Neural progenitor cell (in vitro differentiated cells): ENCODE measurements around the gene COX8C. TPM values are rescaled to one million over a fixed set of nuclear protein-coding genes. Genes with fewer than 3 reads are reported as not detected.

Source experiments
- DNase-seq: peaks from one replicate; pipeline ENCODE4 v3.0.0-alpha.2; 2016; ENCODE audit warnings: low spot score
- H2AFZ ChIP-seq: fragments of 200-600 bp; sonication (generic); replicated peaks from 2 replicates; pipeline ENCODE4 v1.6.1; 2016; ENCODE audit warnings: antibody characterized with exemption
- H3F3A ChIP-seq: fragments of 200-600 bp; sonication (generic); 2 replicates; pipeline ENCODE4 v1.6.1; 2016; ENCODE audit warnings: antibody characterized with exemption, low read depth
- H3K27ac ChIP-seq: fragments of 200-600 bp; sonication (generic); 2 replicates; pipeline ENCODE4 v1.5.1; 2016; ENCODE audit warnings: mild to moderate bottlenecking
- H3K27me3 ChIP-seq: fragments of 200-600 bp; sonication (generic); 2 replicates; pipeline ENCODE4 v1.6.1; 2016; ENCODE audit warnings: mild to moderate bottlenecking, moderate library complexity
- H3K36me3 ChIP-seq: fragments of 200-600 bp; sonication (generic); 2 replicates; pipeline ENCODE4 v1.5.1; 2016
- H3K4me1 ChIP-seq: fragments of 200-600 bp; sonication (generic); 2 replicates; pipeline ENCODE4 v1.6.1; 2016; ENCODE audit warnings: mixed run types
- H3K4me2 ChIP-seq: fragments of 200-600 bp; sonication (generic); 2 replicates; pipeline ENCODE4 v1.6.1; 2016
- H3K4me3 ChIP-seq: fragments of 200-600 bp; sonication (generic); 2 replicates; pipeline ENCODE4 v1.5.1; 2016
- H3K79me2 ChIP-seq: fragments of 200-600 bp; sonication (generic); 2 replicates; pipeline ENCODE4 v1.6.1; 2016; ENCODE audit warnings: low read depth
- H3K9ac ChIP-seq: fragments of 200-600 bp; sonication (generic); 2 replicates; pipeline ENCODE4 v1.6.1; 2016
- H3K9me3 ChIP-seq: fragments of 200-600 bp; sonication (generic); 2 replicates; pipeline ENCODE4 v1.5.1; 2016; ENCODE audit warnings: low read depth
- H4K20me1 ChIP-seq: fragments of 200-600 bp; sonication (generic); 2 replicates; pipeline ENCODE4 v1.6.1; 2016; ENCODE audit warnings: low read depth
- H3K27ac Mint-ChIP-seq: 3 replicates; pipeline ENCODE4 v1.8.0; 2021; ENCODE audit warnings: mixed read lengths
- H3K27me3 Mint-ChIP-seq: 2 replicates; pipeline ENCODE4 v1.8.0; 2022; ENCODE audit warnings: low read depth, mild to moderate bottlenecking, inconsistent platforms, moderate library complexity, mixed read lengths; ENCODE audit not compliant: insufficient read depth
- H3K36me3 Mint-ChIP-seq: 3 replicates; pipeline ENCODE4 v1.8.0; 2021; ENCODE audit warnings: mixed read lengths
- H3K4me1 Mint-ChIP-seq: 3 replicates; pipeline ENCODE4 v1.8.0; 2021; ENCODE audit warnings: mixed read lengths
- H3K4me3 Mint-ChIP-seq: 3 replicates; pipeline ENCODE4 v1.8.0; 2021; ENCODE audit warnings: mild to moderate bottlenecking, moderate library complexity, mixed read lengths
- H3K9me3 Mint-ChIP-seq: 3 replicates; pipeline ENCODE4 v1.8.0; 2020; ENCODE audit warnings: mixed read lengths
- CTCF ChIP-seq: fragments of 200-600 bp; sonication (generic); IDR thresholded peaks from 2 replicates; pipeline ENCODE4 v1.5.1; 2017; ENCODE audit warnings: antibody characterized with exemption, mild to moderate bottlenecking
- EZH2 ChIP-seq: fragments of 200-600 bp; sonication (generic); IDR thresholded peaks from 2 replicates; pipeline ENCODE4 v1.6.1; 2017; ENCODE audit warnings: antibody characterized with exemption, mild to moderate bottlenecking, moderate library complexity
- EZH2phosphoT487 ChIP-seq: fragments of 200-600 bp; sonication (generic); IDR thresholded peaks from 2 replicates; pipeline ENCODE4 v1.6.1; 2017; ENCODE audit warnings: antibody characterized with exemption
- total RNA-seq: library from RNA; depleted of rRNA; stranded (reverse); fragments of >200 nt; gene quantifications from 2 replicates; pipeline ENCODE4 v1.2.3, GENCODE V29; 2015; ENCODE audit warnings: low replicate concordance

COX8C gene
- total RNA-seq, 1 donor from 2014 or later: not detected

GRCh38 chr14:93323600-93324174 is 23.3 kb upstream of the COX8C start:
- Histone ChIP-seq H3F3A (no peaks in the 10 kb centered on the region), H3K36me3 (no peaks in the 10 kb centered on the region), H3K79me2 (peaks cover 100% of the 10 kb centered on the region), H3K9me3 (no peaks in the 10 kb centered on the region), H4K20me1 (peaks cover 79% of the 10 kb centered on the region), H3K4me3 (no peak overlapping the region), H3K27ac (no peak overlapping the region), H3K9ac (no peak overlapping the region), H3K4me2 (no peak overlapping the region), H3K4me1 (no peaks in the 10 kb centered on the region), H3K27me3 (no peaks in the 10 kb centered on the region), H2AFZ (no peak overlapping the region)
- H3K4me1 Mint-ChIP-seq: peaks cover 15% of the 10 kb centered on the region
- peaks cover 12% of the 10 kb centered on the region for H3K36me3 Mint-ChIP-seq
- no peak overlapping the region for H3K4me3 Mint-ChIP-seq
- no peak for DNase-seq
- TF ChIP-seq EZH2phosphoT487: no peak
- no peak for TF ChIP-seq EZH2
- TF ChIP-seq CTCF: no peak
- no peak overlapping the region for H3K27ac Mint-ChIP-seq
- no peaks in the 10 kb centered on the region for H3K27me3 Mint-ChIP-seq
- no peaks in the 10 kb centered on the region for H3K9me3 Mint-ChIP-seq

GRCh38 chr14:93326196-93326595 is 20.8 kb upstream of the COX8C start:
- no peak for DNase-seq
- Histone ChIP-seq H3K4me2 (no peak overlapping the region), H3K4me3 (no peak overlapping the region), H3K79me2 (peaks cover 100% of the 10 kb centered on the region), H4K20me1 (peaks cover 79% of the 10 kb centered on the region), H3K4me1 (peaks cover 21% of the 10 kb centered on the region), H3F3A (peaks cover 13% of the 10 kb centered on the region), H3K27ac (no peak overlapping the region), H3K27me3 (no peaks in the 10 kb centered on the region), H3K9me3 (no peaks in the 10 kb centered on the region), H2AFZ (no peak overlapping the region), H3K9ac (no peak overlapping the region), H3K36me3 (no peaks in the 10 kb centered on the region)
- Mint-ChIP-seq H3K27me3 (no peaks in the 10 kb centered on the region), H3K9me3 (no peaks in the 10 kb centered on the region), H3K4me3 (no peak overlapping the region), H3K4me1 (peaks cover 11% of the 10 kb centered on the region), H3K36me3 (peaks cover 12% of the 10 kb centered on the region), H3K27ac (no peak overlapping the region)
- no peak for TF ChIP-seq CTCF

GRCh38 chr14:93328546-93328945 is 18.4 kb upstream of the COX8C start:
- TF ChIP-seq CTCF (no peak), EZH2phosphoT487 (no peak), EZH2 (no peak)
- peaks cover 92% of the 10 kb centered on the region for H3K79me2 ChIP-seq
- no peaks in the 10 kb centered on the region for H3K9me3 ChIP-seq
- no peak overlapping the region for H2AFZ ChIP-seq
- no peaks in the 10 kb centered on the region for H3K27me3 ChIP-seq
- no peaks in the 10 kb centered on the region for H3K9me3 Mint-ChIP-seq
- DNase-seq: no peak
- H3K4me3 ChIP-seq: no peak overlapping the region
- H3K36me3 Mint-ChIP-seq: peaks cover 12% of the 10 kb centered on the region
- no peak overlapping the region for H3K27ac ChIP-seq
- H3K4me1 Mint-ChIP-seq: peaks cover 19% of the 10 kb centered on the region
- no peak overlapping the region for H3K9ac ChIP-seq
- H3K4me1 ChIP-seq: peaks cover 27% of the 10 kb centered on the region
- H3K4me3 Mint-ChIP-seq: no peak overlapping the region
- peaks cover 67% of the 10 kb centered on the region for H4K20me1 ChIP-seq
- H3K27ac Mint-ChIP-seq: no peak overlapping the region
- H3K36me3 ChIP-seq: no peaks in the 10 kb centered on the region
- no peak overlapping the region for H3K4me2 ChIP-seq
- H3F3A ChIP-seq: peaks cover 27% of the 10 kb centered on the region
- H3K27me3 Mint-ChIP-seq: peaks cover 3% of the 10 kb centered on the region
